ENCODE data around the gene TMEM245.

DNA sequence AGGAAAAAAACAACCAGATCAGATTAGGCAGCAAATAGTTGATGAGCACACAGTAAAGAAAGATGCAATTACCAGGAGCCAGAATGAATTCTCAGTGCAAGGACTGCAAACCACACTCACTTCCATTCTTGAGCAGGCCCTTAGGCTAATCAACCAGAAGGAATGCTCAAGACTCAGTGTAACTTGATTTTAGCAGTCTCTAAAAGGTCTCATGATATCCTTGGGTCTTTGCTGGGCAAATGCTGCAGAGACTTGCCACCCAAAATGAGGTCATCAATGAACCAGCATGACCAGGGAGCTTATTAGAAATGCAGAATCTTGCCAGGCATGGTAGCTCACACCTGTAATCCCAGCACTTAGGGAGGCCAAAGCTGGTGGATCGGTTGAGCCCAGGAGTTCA is 20.1 kb upstream of the TMEM245 start:
- TF ChIP-seq, protein P1, sequence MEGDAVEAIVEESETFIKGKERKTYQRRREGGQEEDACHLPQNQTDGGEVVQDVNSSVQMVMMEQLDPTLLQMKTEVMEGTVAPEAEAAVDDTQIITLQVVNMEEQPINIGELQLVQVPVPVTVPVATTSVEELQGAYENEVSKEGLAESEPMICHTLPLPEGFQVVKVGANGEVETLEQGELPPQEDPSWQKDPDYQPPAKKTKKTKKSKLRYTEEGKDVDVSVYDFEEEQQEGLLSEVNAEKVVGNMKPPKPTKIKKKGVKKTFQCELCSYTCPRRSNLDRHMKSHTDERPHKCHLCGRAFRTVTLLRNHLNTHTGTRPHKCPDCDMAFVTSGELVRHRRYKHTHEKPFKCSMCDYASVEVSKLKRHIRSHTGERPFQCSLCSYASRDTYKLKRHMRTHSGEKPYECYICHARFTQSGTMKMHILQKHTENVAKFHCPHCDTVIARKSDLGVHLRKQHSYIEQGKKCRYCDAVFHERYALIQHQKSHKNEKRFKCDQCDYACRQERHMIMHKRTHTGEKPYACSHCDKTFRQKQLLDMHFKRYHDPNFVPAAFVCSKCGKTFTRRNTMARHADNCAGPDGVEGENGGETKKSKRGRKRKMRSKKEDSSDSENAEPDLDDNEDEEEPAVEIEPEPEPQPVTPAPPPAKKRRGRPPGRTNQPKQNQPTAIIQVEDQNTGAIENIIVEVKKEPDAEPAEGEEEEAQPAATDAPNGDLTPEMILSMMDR (IDR thresholded peaks at IDR 0.05), result no peak
- no peak for TF ChIP-seq POLR2A (IDR thresholded peaks at IDR 0.05)

Data from testis (tissue), 2 donors.